Prostate gland (tissue), 2 donors: ENCODE data around the gene BPIFB1. TPM values are rescaled to one million over a fixed set of nuclear protein-coding genes. Genes with fewer than 3 reads are reported as not detected.

Experiments used
- DNase-seq: peaks from one replicate; pipeline ENCODE4 v3.0.0-alpha.2; 2019; ENCODE audit warnings: low spot score
- H3K27ac ChIP-seq, 2 donors: fragments of 200-600 bp; sonication (generic); 2 replicates each; pipeline ENCODE4 v1.5.1; 2017 to 2019
- H3K27me3 ChIP-seq: fragments of 200-600 bp; sonication (generic); replicated peaks from 2 replicates; pipeline ENCODE4 v1.5.1; 2019; ENCODE audit not compliant: insufficient read depth
- H3K36me3 ChIP-seq, 2 donors: fragments of 200-600 bp; sonication (generic); 1 replicate in 1 of 2; 2 replicates in 1 of 2; pipeline versions ENCODE4 v1.5.1 to v1.8.1; 2017 to 2019
- H3K4me1 ChIP-seq: fragments of 200-600 bp; sonication (generic); replicated peaks from 2 replicates; pipeline ENCODE4 v1.5.1; 2019
- H3K4me3 ChIP-seq, 2 donors: fragments of 200-600 bp; sonication (generic); 2 replicates each; pipeline ENCODE4 v1.5.1; 2017 to 2019
- H3K9me3 ChIP-seq: fragments of 200-600 bp; sonication (generic); 2 replicates; pipeline ENCODE4 v1.5.1; 2017
- POLR2A ChIP-seq: fragments of 450-650 bp; IDR thresholded peaks from one replicate; pipeline ENCODE4 v1.6.1; 2016; ENCODE audit warnings: antibody characterized with exemption, mild to moderate bottlenecking
- POLR2AphosphoS5 ChIP-seq: sonication (generic); formaldehyde crosslinking; IDR thresholded peaks from one replicate; pipeline ENCODE4 v1.6.1; 2017; ENCODE audit warnings: antibody characterized with exemption
- WGBS: methylation state at CpG from one replicate; pipeline ENCODE4 v1.1.5; 2018; 5-methylcytosine and 5-hydroxymethylcytosine counted together
- intact Hi-C: fragments of 100-400 bp; cut with DNase I; formaldehyde crosslinking; loops from one replicate; pipeline ENCODE4 v1.14.2; 2022
- total RNA-seq, 2 donors: library from RNA; depleted of rRNA; stranded (reverse); fragments of >200 nt; gene quantifications; one replicate each; pipeline ENCODE4 v1.1.0, GENCODE V29; 2016
- TF ChIP-seq, protein P1 (sequence below), 4 experiments: fragments of 200-600 bp in 2 of 4; fragments of 450-650 bp in 2 of 4; sonication (generic) in 2 of 4; IDR thresholded peaks; 1 replicate in 3 of 4; 2 replicates in 1 of 4; pipeline ENCODE4 v1.5.1; 2016 to 2019; ENCODE audit warnings: antibody characterized with exemption in 4 of 4, mild to moderate bottlenecking in 2 of 4, moderate library complexity in 2 of 4

The BPIFB1 gene
- total RNA-seq, 2 donors from 2014 or later = 2.1 TPM; not detected in 1

- DNase-seq = no peak
- H3K27me3 ChIP-seq = peaks cover 2% of the 10 kb centered on the region
These were observed 9.7 kb upstream of the BPIFB1 start for GRCh38 chr20:33273117-33273851.

DNA sequence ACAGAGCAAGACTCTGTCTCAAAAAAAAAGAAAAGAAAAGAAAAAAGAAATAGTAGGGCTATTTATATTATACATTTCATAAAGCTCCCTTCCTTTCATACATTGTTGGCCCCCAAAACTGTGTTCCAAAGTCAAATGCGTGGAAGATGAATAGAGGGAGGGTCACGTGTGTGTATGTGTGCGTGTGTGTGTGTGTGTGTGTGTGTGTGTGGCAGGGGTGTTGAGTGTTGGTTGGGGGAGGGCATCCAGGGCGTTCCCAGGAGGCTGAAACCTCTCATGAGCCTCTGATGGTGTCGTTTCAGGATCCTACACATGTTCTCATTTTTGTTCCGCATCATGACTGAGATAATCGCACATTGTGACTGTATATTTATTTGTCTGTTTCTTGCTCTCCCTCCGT is 7.8 kb upstream of the BPIFB1 start:
- Histone ChIP-seq H3K9me3 (no peaks in the 10 kb centered on the region), H3K4me1 (no peaks in the 10 kb centered on the region), H3K36me3 (no peaks in the 10 kb centered on the region), H3K27me3 (peaks cover 2% of the 10 kb centered on the region), H3K27ac (no peak overlapping the region), H3K4me3 (no peak overlapping the region)
- TF ChIP-seq, protein P1, sequence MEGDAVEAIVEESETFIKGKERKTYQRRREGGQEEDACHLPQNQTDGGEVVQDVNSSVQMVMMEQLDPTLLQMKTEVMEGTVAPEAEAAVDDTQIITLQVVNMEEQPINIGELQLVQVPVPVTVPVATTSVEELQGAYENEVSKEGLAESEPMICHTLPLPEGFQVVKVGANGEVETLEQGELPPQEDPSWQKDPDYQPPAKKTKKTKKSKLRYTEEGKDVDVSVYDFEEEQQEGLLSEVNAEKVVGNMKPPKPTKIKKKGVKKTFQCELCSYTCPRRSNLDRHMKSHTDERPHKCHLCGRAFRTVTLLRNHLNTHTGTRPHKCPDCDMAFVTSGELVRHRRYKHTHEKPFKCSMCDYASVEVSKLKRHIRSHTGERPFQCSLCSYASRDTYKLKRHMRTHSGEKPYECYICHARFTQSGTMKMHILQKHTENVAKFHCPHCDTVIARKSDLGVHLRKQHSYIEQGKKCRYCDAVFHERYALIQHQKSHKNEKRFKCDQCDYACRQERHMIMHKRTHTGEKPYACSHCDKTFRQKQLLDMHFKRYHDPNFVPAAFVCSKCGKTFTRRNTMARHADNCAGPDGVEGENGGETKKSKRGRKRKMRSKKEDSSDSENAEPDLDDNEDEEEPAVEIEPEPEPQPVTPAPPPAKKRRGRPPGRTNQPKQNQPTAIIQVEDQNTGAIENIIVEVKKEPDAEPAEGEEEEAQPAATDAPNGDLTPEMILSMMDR (IDR thresholded peaks at IDR 0.05) = no peak
- no peak for TF ChIP-seq POLR2AphosphoS5
- no peak for TF ChIP-seq POLR2A
- intact Hi-C loops = no loop called here
- WGBS = 70% methylated on average over 8 of the region's 8 CpGs
- no peak for DNase-seq

More at GRCh38 chr20:33273117-33273851, 9.7 kb upstream of the BPIFB1 start:
- no peaks in the 10 kb centered on the region for H3K36me3 ChIP-seq
- H3K27ac ChIP-seq = no peak overlapping the region
- H3K4me3 ChIP-seq = no peak overlapping the region
- TF ChIP-seq POLR2AphosphoS5 = no peak
- TF ChIP-seq, protein P1 (IDR thresholded peaks at IDR 0.05) = no peak
- intact Hi-C loops = no loop called here
- H3K4me1 ChIP-seq = no peaks in the 10 kb centered on the region
- 61% methylated on average over 13 of the region's 13 CpGs for WGBS
- H3K9me3 ChIP-seq = no peaks in the 10 kb centered on the region

- Histone ChIP-seq H3K4me3 (no peak overlapping the region), H3K36me3 (no peaks in the 10 kb centered on the region), H3K9me3 (no peaks in the 10 kb centered on the region), H3K27me3 (peaks cover 2% of the 10 kb centered on the region), H3K4me1 (no peaks in the 10 kb centered on the region), H3K27ac (no peak overlapping the region)
- intact Hi-C loops = no loop called here
- WGBS = 66% methylated on average over 3 of the region's 3 CpGs
- no peak for DNase-seq
- TF ChIP-seq POLR2AphosphoS5 (no peak), POLR2A (no peak)
- TF ChIP-seq, protein P1 (IDR thresholded peaks at IDR 0.05) = no peak
These were observed 7.1 kb upstream of the BPIFB1 start for GRCh38 chr20:33275871-33276270.

DNA sequence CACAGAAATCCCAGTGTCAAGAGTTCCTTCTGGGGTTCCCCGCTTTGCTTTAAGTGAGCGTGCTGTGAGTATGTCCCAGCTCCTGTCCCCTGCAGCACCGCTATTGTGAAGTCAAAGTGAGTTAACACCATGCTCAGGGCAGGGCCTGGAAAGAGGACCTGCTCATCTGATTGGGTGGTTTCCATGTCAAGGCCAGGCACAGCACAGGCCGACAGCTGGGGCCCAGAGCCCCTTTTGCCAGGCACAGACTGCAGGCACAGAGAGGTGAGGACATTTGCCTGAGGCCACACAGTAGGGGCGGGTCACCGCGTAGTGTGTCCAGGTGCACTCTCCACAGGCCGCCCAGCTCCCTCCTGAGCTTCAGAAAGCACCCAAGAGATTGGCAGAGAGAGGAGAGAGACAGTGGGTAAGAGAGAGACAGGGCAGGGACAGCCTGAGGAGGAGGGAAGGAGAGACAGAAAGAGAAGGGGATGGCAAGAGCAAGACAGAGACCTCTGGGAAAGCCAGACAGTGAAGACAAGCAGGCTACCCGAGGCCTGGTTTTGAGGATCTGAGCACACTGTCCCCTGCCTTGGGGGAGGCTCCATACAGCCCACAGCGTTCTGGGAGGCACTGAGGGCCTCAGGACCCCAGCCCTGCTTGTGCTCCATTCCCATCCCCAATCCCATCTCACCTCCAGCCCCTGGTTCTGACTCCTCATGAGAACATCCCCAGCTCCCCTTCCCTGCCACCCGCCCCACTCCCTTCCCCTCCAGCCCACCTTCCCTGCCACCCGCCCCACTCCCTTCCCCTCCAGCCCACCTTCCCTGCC is 6.5 kb upstream of the BPIFB1 start:
- WGBS = 83% methylated on average over 12 of the region's 12 CpGs
- no peak for DNase-seq
- TF ChIP-seq, protein P1 (IDR thresholded peaks at IDR 0.05) = no peak
- TF ChIP-seq POLR2A (no peak), POLR2AphosphoS5 (no peak)
- Histone ChIP-seq H3K9me3 (no peaks in the 10 kb centered on the region), H3K27me3 (peaks cover 2% of the 10 kb centered on the region), H3K4me1 (no peaks in the 10 kb centered on the region), H3K36me3 (no peaks in the 10 kb centered on the region), H3K27ac (no peak overlapping the region), H3K4me3 (no peak overlapping the region)
- intact Hi-C loops = no loop called here
